GM19468 (cell line): ENCODE results near the gene GPR63.

Experiments used
- ATAC-seq: cut with Tn5 transposase; IDR thresholded peaks from one replicate; pipeline ENCODE4 v1.9.1; 2021; ENCODE audit warnings: mild to moderate bottlenecking, moderate library complexity, moderate number of reproducible peaks; ENCODE audit not compliant: unreplicated experiment; ENCODE audit errors: extremely low read depth

GPR63 gene, protein sequence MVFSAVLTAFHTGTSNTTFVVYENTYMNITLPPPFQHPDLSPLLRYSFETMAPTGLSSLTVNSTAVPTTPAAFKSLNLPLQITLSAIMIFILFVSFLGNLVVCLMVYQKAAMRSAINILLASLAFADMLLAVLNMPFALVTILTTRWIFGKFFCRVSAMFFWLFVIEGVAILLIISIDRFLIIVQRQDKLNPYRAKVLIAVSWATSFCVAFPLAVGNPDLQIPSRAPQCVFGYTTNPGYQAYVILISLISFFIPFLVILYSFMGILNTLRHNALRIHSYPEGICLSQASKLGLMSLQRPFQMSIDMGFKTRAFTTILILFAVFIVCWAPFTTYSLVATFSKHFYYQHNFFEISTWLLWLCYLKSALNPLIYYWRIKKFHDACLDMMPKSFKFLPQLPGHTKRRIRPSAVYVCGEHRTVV

DNA sequence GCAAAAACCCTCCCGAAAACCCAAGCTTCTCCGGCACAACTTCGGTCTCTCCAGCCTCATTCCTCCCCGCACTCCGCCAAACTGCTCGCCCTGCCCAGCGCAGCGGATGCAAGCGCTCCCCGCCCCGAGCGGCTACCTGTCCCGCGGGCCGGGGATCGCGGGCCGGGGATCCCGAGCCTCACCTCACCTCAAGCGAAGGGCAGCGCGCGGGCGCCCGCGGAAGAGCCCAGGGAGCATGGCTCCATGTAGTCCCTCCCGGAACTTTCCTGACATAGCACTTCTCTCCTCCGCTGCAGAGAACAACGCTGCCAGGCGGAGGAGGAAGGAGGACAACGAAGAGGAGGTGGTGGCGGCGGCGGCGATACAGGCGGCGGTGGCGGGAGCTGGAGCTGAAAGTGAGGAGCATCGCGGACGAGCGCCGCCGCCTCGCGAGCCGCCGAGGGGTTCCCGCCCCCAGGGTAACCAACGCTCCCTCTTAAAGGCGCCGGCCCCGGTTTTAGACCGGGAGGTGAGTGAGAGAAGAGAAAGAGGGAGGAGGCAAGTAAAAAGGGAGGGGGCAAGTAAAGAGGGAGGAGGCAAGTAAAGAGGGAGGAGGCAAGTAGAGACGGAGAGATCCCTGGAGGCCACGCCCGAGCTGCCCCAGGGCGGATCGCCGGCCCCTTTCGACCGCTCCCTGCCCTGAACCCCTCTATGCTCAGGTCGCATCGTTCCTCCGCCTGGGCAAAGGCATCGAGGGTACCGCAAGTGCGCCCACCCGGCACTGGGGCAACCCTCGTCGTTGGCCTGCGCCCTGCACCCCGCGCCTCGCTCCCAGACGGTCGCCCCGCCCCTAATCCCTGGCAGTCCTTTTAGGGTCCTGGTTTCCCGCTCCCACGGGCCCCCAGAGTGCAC is at the start of gene GPR63:
Gene GPR63, minus strand, starts transcription at position 397 of the 891 bp plus-strand sequence. CDS start 37,746 bp downstream, outside the sequence.
- peak; percentile 77 for ATAC-seq

DNA sequence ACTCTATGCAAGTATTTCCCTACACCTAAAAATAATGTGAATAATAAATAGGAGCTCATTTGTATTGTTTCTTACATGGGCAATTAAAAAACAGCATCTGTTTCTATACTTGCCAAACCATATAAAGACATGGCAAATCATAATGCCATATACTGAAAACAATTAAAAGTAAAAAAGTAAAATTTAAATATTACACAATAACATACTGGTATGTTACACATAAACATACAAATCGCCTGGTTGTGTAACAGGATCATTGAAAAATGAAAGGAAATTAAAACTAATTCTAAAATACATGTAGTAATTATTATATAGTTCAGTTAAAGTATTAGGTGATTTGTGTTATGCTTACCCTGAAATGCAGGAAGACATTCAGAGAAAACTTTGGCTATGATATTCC is 49.2 kb upstream of the GPR63 start:
- no peak for ATAC-seq

GRCh38 chr6:96885187-96885631 is 47.9 kb upstream of the GPR63 start:
- peak; percentile 55 for ATAC-seq

DNA sequence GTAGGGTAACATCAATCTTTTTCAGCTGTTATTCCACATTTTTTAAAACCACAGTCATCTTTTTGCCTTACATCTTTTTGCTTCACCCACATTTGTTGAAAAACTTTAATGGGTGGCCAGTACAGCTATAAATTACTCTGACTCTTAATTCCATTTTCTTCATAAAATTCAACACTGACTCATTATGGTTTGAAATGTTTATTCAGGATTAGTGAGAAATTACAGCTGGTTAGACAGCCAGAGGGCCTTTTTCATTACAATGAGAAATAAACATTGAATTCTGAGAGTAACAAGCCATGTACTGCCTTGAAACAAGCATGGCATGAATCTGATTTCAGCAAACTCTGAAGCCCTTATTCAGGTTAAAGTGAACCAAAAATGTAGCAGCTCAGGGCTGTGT is 40.9 kb upstream of the GPR63 start:
- no peak for ATAC-seq

DNA sequence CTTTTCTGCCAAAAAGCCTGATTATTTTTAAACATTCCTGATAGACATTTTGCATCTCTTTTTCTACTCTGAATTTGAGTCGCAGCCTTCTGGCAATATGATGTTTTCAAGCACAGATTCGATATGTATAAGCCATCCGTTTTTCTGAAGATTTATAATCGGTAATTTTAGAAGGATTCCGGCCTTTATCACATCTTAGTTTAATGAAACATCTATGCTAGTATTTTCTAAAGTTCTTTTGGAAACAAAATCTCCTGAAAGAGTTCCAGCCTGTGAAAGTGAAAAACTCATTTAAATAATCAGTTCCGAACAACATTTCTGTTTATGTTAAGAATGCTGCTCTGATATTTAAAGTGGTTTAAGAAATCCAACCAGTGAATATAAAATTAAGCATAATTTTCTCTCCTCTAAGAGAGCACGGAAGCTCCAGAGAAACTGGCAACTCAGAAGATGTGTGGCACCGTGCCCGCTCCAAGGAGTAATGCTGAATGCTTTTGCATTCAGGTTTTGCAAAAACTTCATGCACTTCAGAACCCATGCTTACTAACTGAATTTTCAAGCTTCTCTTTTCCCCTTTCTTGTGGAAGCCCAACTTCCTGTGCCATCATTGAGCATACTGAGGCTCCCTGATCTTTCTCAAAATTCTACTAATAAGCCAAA is 39.7 kb upstream of the GPR63 start:
- no peak for ATAC-seq

DNA sequence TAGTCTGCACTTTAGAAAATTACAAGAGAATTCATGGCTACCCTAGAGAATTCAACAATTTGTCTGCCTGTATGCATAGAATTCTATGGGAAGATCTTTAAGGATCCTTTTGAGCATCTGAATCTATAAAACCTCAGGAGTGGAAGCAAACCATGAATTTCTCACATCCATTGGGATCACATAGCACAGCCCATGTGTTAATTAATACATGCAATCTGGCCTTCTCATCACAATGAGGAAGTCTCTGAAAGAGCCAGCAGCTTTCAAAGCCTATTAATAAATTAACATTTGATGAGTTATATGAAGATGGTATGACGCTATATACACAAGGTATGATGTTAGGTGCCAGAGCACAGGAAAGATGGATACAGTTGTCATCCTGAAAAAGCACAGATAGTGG is 35.7 kb upstream of the GPR63 start:
- ATAC-seq, result no peak

DNA sequence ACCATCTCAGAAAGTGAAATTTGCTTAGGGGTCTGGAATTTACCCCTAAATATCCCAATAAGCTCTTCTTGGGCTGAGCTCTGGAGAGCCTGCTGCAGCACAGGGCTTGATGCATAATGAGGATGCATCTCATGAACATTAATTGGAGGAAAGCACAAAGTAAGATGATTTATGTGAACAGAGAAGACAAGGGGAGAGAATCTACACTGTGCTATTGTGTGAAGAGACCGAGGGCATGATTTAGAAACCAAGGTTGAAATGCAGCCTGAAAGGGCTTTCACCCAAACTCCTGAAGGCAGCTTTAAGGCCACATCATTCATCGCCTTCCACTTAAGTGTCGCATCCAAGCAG is 27.8 kb upstream of the GPR63 start:
- ATAC-seq, result no peak

- ATAC-seq, result no peak
These were observed 27.2 kb upstream of the GPR63 start for GRCh38 chr6:96864216-96865054.

- no peak for ATAC-seq
These were observed 25.3 kb upstream of the GPR63 start for GRCh38 chr6:96862560-96862959.

- ATAC-seq, result no peak
These were observed 24.3 kb upstream of the GPR63 start for GRCh38 chr6:96861588-96861987.

DNA sequence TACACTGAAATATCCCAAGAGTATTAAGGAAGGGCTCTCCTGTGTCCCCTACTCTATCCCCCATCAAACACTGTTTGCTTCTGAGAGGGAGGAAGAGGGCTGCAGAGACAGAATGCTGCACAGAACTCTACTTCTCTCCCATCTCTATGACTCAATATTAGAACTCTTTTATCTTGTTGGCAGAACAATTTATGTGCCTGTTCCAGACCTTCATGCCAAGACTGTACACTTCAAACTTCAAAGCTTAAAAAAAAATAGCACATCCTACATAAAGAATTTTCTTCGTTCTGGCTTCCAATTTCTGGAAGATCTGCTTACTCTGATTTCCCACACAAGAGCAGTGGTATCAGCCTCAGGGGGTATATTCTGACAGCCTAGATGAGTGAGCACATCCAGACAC is 19.6 kb upstream of the GPR63 start:
- no peak for ATAC-seq

- ATAC-seq, result no peak
These were observed 15.8 kb upstream of the GPR63 start for GRCh38 chr6:96853083-96853482.

- no peak for ATAC-seq
These were observed 15.3 kb upstream of the GPR63 start for GRCh38 chr6:96852605-96853004.

DNA sequence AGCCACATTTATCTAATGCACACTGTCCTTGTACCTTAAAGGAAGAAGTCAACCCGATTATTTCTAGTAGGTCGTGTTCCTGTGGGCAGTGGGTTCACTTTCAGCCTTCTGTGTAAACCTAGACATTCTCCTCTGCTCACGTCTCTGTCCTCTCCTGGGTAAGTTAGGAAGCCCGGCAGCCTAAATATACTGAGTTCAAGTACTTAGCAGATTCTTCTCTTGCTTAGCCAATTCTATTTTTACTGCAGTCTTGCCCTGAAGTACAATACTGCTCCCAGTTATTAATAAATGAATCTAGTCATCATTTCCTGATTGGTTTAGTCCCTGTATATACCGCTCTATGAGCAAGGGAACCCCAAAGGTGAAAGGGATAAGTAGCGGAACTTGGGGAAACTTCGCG is 14.6 kb upstream of the GPR63 start:
- ATAC-seq, result no peak

DNA sequence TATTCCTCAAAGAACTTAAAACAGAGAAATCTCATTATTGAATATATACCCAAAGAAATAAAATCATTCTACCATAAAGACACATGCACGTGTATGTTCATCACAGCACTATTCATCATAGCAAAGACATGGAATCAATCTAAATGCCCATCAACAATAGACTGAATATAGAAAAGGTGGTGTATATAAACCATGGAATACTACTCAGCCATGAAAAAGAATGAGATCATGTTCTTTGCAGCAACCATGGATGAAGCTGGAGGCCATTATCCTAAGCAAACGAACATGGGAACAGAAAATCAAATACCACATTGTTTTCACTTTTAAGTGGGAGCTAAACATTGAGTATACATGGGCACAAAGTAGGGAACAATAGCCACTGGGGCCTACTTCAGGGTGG is 12.3 kb upstream of the GPR63 start:
- no peak for ATAC-seq

DNA sequence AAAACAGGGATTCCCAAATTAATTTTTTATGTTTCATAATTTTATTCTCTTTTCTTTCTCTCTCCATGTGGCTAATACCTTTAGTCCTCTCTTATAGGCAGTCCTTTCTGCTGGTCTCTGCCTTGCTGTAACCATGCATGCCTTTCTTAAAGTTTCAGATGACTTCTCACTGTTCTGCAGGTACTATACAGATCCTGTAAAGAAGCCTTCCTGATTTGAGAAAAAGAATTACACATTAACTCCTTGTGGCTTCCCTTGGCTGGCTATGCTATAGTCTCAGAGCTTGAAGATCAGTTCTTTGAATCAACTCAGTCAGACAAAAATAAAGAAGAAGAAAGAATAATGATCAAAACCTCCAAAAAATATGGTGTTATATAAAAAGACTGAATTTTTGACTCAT is 7.3 kb upstream of the GPR63 start:
- ATAC-seq, result peak; percentile 39

DNA sequence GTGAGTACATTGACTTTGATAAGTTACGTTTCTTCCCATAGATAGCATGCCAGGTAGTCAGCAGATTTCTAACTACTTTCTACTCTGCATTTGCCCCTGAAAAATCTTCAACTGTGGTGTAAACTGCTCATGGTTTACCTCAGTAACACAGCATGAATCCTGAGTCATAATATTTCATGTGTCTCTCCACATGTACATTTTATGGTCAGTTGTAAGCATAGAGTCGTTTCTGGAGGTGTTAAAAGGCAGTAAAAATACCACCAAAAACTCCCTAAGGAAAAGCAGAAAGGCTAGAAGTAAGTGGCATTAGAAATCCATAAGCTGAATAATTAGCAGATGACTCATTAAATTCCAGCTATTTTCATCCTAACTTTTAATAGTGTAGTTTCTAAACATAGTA is 4.1 kb upstream of the GPR63 start:
- no peak for ATAC-seq

GRCh38 chr6:96836631-96837080 is 621 bp downstream of the GPR63 start:
- ATAC-seq, result no peak

DNA sequence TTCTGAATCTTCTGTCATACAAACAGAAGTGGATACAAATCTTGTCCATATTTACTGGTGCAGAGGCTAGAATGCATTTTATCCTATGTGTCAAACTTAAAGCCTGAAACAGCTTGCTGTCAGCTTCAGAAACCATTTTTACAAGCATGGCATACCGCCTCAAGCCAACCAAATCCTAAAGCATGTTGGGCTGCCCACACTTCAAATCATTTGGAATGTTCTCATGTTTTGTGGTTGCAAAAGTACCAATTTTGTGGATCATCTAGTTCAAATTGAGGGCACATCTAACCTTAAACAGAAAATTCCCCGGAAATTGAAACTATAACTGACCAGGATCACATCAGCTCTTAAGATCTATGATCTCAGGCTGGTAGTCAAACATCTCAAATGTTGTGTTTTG is 3.2 kb downstream of the GPR63 start:
- no peak for ATAC-seq

DNA sequence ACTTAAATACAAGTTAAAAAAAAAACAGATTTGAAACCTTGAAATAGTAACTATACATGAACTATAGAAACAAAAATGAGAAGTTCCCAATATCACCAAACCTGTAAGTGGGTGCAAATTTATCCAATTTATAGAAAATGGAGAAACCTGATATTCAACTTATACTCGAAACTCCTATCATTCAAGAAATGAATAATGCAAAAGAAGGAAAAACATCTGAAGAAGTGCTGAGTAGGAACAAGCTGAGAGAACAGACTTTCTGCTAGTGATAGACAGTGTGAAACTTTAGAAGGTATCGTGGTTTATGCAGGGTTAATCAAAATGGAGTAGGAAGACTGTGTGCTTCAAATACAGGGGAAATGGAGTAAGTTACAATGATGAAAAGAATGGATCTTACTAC is 4.5 kb downstream of the GPR63 start:
- ATAC-seq, result no peak
